GM23248 (cell line): ENCODE measurements around the gene MROH7. TPM values are rescaled to one million over a fixed set of nuclear protein-coding genes. Genes with fewer than 3 reads are reported as not detected.

ENCODE experiments used
- DNase-seq: peaks from one replicate; pipeline ENCODE4 v3.0.0-alpha.2; 2015
- H2AFZ ChIP-seq: fragments of 200-600 bp; sonication (generic); 2 replicates; pipeline ENCODE4 v1.6.1; 2016; ENCODE audit warnings: antibody characterized with exemption
- H3F3A ChIP-seq: fragments of 200-600 bp; sonication (generic); 2 replicates; pipeline ENCODE4 v1.6.1; 2016; ENCODE audit warnings: mild to moderate bottlenecking, antibody characterized with exemption, mixed run types; ENCODE audit not compliant: insufficient read depth
- H3K27ac ChIP-seq: fragments of 200-600 bp; sonication (generic); 2 replicates; pipeline ENCODE4 v1.5.1; 2016; ENCODE audit warnings: mild to moderate bottlenecking
- H3K27me3 ChIP-seq: fragments of 200-600 bp; sonication (generic); replicated peaks from 2 replicates; pipeline ENCODE4 v1.6.1; 2016; ENCODE audit warnings: mild to moderate bottlenecking; ENCODE audit not compliant: insufficient read depth
- H3K36me3 ChIP-seq: fragments of 200-600 bp; sonication (generic); 2 replicates; pipeline ENCODE4 v1.6.1; 2016; ENCODE audit warnings: low read depth, mild to moderate bottlenecking
- H3K4me1 ChIP-seq: fragments of 200-600 bp; sonication (generic); 2 replicates; pipeline ENCODE4 v1.6.1; 2016; ENCODE audit warnings: mild to moderate bottlenecking; ENCODE audit not compliant: insufficient read depth
- H3K4me2 ChIP-seq: fragments of 200-600 bp; sonication (generic); one replicate; pipeline ENCODE4 v1.6.1; 2016; ENCODE audit warnings: mild to moderate bottlenecking; ENCODE audit not compliant: unreplicated experiment
- H3K4me3 ChIP-seq: fragments of 200-600 bp; sonication (generic); 2 replicates; pipeline ENCODE4 v1.5.1; 2016; ENCODE audit warnings: mild to moderate bottlenecking
- H3K79me2 ChIP-seq: fragments of 200-600 bp; sonication (generic); 2 replicates; pipeline ENCODE4 v1.6.1; 2016; ENCODE audit warnings: mild to moderate bottlenecking; ENCODE audit not compliant: insufficient read depth
- H3K9ac ChIP-seq: fragments of 200-600 bp; sonication (generic); 2 replicates; pipeline ENCODE4 v1.6.1; 2016; ENCODE audit warnings: mild to moderate bottlenecking
- H3K9me2 ChIP-seq: fragments of 200-600 bp; sonication (generic); 2 replicates; pipeline ENCODE4 v1.6.1; 2016; ENCODE audit warnings: mixed run types, mild to moderate bottlenecking, moderate library complexity; ENCODE audit not compliant: insufficient read depth
- H3K9me3 ChIP-seq: fragments of 200-600 bp; sonication (generic); one replicate; pipeline ENCODE4 v1.6.1; 2017; ENCODE audit warnings: low read depth
- H4K20me1 ChIP-seq: fragments of 200-600 bp; sonication (generic); 2 replicates; pipeline ENCODE4 v1.6.0; 2016; ENCODE audit not compliant: insufficient read depth
- EZH2 ChIP-seq: fragments of 200-600 bp; sonication (generic); IDR thresholded peaks from 2 replicates; pipeline ENCODE4 v1.6.1; 2018; ENCODE audit warnings: antibody characterized with exemption, mild to moderate bottlenecking; ENCODE audit not compliant: insufficient read depth, poor library complexity, severe bottlenecking
- EZH2phosphoT487 ChIP-seq: fragments of 200-600 bp; sonication (generic); IDR thresholded peaks from 2 replicates; pipeline ENCODE4 v1.6.1; 2018; ENCODE audit warnings: antibody characterized with exemption, moderate library complexity, mild to moderate bottlenecking, low read depth; ENCODE audit not compliant: insufficient read depth
- WGBS, 2 experiments: methylation state at CpG; one replicate each; pipeline ENCODE4 v1.1.6; 2015 to 2017; ENCODE audit warnings: low lambda C conversion rate in 2 of 2, low coverage in 1 of 2; ENCODE audit errors: missing lambda C conversion rate in 2 of 2; 5-methylcytosine and 5-hydroxymethylcytosine counted together
- in situ Hi-C: fragments of 300-500 bp; cut with MboI; formaldehyde crosslinking; loops from 2 replicates; pipeline ENCODE4 v1.15.0; 2020
- polyA plus RNA-seq: library from polyadenylated mRNA; unstranded; fragments of >200 nt; fragmentation: Nextera tagmentation; extraction: Ambion mirVana; gene quantifications from 2 replicates; pipeline ENCODE4 v1.2.1, GENCODE V29; 2016
- total RNA-seq: library from RNA; depleted of rRNA; stranded (reverse); fragments of >200 nt; shearing (Covaris generic); gene quantifications from 2 replicates; pipeline ENCODE4 v1.2.3, GENCODE V29; 2014

MROH7 gene
- total and polyA plus RNA-seq, 2 experiments from 2014 or later = 0.13 to 0.65 TPM

GRCh38 chr1:54723985-54724384 is 82.4 kb downstream of the MROH7 start:
- Histone ChIP-seq H3K27me3 (no peaks in the 10 kb centered on the region), H3K36me3 (peaks cover 58% of the 10 kb centered on the region), H3K27ac (no peak overlapping the region), H2AFZ (no peak overlapping the region), H3K9me2 (no peaks in the 10 kb centered on the region), H3K9ac (no peak overlapping the region), H3F3A (no peaks in the 10 kb centered on the region), H4K20me1 (no peaks in the 10 kb centered on the region), H3K9me3 (no peaks in the 10 kb centered on the region), H3K79me2 (peaks cover 11% of the 10 kb centered on the region; the same call in 1 of the 2 replicates), H3K4me2 (no peak overlapping the region), H3K4me1 (no peaks in the 10 kb centered on the region), H3K4me3 (no peak overlapping the region)
- in situ Hi-C loops = no loop called here
- DNase-seq = no peak
- TF ChIP-seq EZH2 (no peak), EZH2phosphoT487 (no peak)

GRCh38 chr1:54724771-54725170 is 83.2 kb downstream of the MROH7 start:
- WGBS, 2 experiments = 89 to 100% methylated on average over 1 of the region's 1 CpG
- Histone ChIP-seq H3K9me3 (no peaks in the 10 kb centered on the region), H3K27ac (no peak overlapping the region), H3K27me3 (no peaks in the 10 kb centered on the region), H3K4me2 (no peak overlapping the region), H4K20me1 (no peaks in the 10 kb centered on the region), H3K4me1 (no peaks in the 10 kb centered on the region), H3F3A (no peaks in the 10 kb centered on the region), H3K9ac (no peak overlapping the region), H3K79me2 (0 out of 2 replicates have a peak, but pooled peaks cover 3% of the 10 kb centered on the region), H3K9me2 (no peaks in the 10 kb centered on the region), H3K36me3 (peaks cover 53% of the 10 kb centered on the region), H3K4me3 (no peak overlapping the region), H2AFZ (no peak overlapping the region)
- DNase-seq = no peak
- in situ Hi-C loops = no loop called here
- TF ChIP-seq EZH2 (no peak), EZH2phosphoT487 (no peak)

DNA sequence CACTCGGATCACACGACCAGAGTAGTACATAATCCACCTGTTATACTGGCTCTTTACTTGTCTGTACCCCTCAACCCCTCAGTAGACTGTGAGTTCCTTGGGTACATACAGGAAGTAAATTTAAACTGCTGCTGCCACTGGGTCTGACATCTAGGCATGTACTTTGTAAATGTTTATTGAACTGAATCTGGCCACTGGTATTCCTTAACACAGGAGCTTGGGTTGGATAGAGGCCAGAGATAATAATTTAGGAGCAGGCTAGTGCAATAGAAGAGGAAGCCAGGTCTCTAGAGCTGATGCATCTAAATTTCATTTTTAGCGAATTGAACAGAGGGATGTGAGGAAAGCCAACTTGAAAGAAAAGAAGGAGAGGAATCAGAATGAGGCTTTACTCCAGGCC is 86.4 kb downstream of the MROH7 start:
- Histone ChIP-seq H3K27ac (no peak overlapping the region), H3K36me3 (peaks cover 43% of the 10 kb centered on the region), H3K4me2 (no peak overlapping the region), H4K20me1 (no peaks in the 10 kb centered on the region), H3K79me2 (no peaks in the 10 kb centered on the region), H3K4me3 (no peak overlapping the region), H2AFZ (no peak overlapping the region), H3F3A (no peaks in the 10 kb centered on the region), H3K27me3 (no peaks in the 10 kb centered on the region), H3K9me3 (no peaks in the 10 kb centered on the region), H3K9ac (no peak overlapping the region), H3K4me1 (no peaks in the 10 kb centered on the region), H3K9me2 (no peaks in the 10 kb centered on the region)
- WGBS, 2 experiments = 77 to 79% methylated on average over 3 of the region's 3 CpGs
- DNase-seq = no peak
- in situ Hi-C loops = no loop called here
- no peak for TF ChIP-seq EZH2
- no peak for TF ChIP-seq EZH2phosphoT487

DNA sequence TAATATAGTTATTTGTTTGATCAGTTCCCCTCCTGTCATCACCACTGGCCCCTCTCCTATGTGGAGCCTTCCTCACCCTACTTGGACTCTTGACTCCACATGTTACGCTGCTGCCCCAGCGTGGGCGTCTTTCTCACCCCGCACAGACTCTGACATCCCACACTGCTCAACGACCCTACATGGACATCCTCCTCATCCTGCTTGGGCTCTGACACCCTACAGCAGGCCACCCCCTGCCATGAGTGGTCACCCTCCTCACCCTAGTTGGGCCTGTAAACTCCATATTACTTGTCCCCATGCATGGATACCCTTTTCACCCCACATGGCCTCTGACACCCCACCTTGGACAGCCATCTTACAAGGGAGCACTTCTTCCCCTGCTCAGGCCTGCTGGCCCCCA is 95.1 kb downstream of the MROH7 start:
- H2AFZ ChIP-seq = no peak overlapping the region
- no peaks in the 10 kb centered on the region for H3K9me3 ChIP-seq
- TF ChIP-seq EZH2phosphoT487 = no peak
- no peak for TF ChIP-seq EZH2
- no peak for DNase-seq
- WGBS, 2 experiments = 90 to 93% methylated on average over 5 of the region's 5 CpGs
- no peaks in the 10 kb centered on the region for H3K4me1 ChIP-seq
- H4K20me1 ChIP-seq = no peaks in the 10 kb centered on the region
- no peaks in the 10 kb centered on the region for H3K9me2 ChIP-seq
- no peak overlapping the region for H3K9ac ChIP-seq
- H3K36me3 ChIP-seq = peaks cover 30% of the 10 kb centered on the region
- H3K27ac ChIP-seq = no peak overlapping the region
- in situ Hi-C loops = no loop called here
- no peaks in the 10 kb centered on the region for H3K27me3 ChIP-seq
- no peak overlapping the region for H3K4me3 ChIP-seq
- no peak overlapping the region for H3K4me2 ChIP-seq
- H3F3A ChIP-seq = no peaks in the 10 kb centered on the region
- no peaks in the 10 kb centered on the region for H3K79me2 ChIP-seq

DNA sequence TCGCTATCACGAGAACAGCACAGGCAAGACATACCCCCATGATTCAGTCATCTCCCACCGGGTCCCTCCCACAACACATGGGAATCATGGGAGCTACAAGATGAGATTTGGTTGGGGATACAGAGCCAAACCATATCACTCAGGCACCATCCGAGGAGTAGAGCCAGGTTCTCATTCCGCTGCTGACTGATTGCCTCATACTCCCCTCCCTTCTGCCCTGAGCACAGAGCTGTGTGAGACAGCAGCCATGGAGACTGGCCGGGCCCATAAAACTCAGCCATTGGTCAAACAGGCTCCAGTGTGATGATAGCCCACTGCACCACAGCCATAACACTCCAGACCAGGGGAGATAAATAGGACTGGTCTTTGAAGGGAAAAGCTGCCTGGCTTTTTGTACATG is 96.7 kb downstream of the MROH7 start:
- 82 to 83% methylated on average over 6 of the region's 6 CpGs for WGBS, 2 experiments

More for the DNA sequence above, 96.7 kb downstream of the MROH7 start:
- in situ Hi-C loops = no loop called here
- no peak overlapping the region for H3K27ac ChIP-seq
- no peaks in the 10 kb centered on the region for H3K4me1 ChIP-seq
- H3K4me2 ChIP-seq = no peak overlapping the region
- H4K20me1 ChIP-seq = no peaks in the 10 kb centered on the region
- H3K9me3 ChIP-seq = no peaks in the 10 kb centered on the region
- H3K27me3 ChIP-seq = no peaks in the 10 kb centered on the region
- DNase-seq = no peak
- H2AFZ ChIP-seq = no peak overlapping the region
- H3K9me2 ChIP-seq = no peaks in the 10 kb centered on the region
- TF ChIP-seq EZH2phosphoT487 (no peak), EZH2 (no peak)
- H3F3A ChIP-seq = no peaks in the 10 kb centered on the region
- no peaks in the 10 kb centered on the region for H3K79me2 ChIP-seq
- no peak overlapping the region for H3K9ac ChIP-seq
- no peak overlapping the region for H3K4me3 ChIP-seq
- peaks cover 29% of the 10 kb centered on the region for H3K36me3 ChIP-seq
